K562 treated with DMSO at 1 percent for 24 hours (cell line): ENCODE data around the gene TASP1. TPM values are rescaled to one million over a fixed set of nuclear protein-coding genes. Genes with fewer than 3 reads are reported as not detected.

Experiments used
- total RNA-seq: library from RNA; unstranded; fragments of 300-600 nt; gene quantifications from 2 replicates; pipeline ENCODE4 v1.2.3, GENCODE V29; 2022; ENCODE audit warnings: low read depth; ENCODE audit not compliant: insufficient read depth

TASP1 gene, protein sequence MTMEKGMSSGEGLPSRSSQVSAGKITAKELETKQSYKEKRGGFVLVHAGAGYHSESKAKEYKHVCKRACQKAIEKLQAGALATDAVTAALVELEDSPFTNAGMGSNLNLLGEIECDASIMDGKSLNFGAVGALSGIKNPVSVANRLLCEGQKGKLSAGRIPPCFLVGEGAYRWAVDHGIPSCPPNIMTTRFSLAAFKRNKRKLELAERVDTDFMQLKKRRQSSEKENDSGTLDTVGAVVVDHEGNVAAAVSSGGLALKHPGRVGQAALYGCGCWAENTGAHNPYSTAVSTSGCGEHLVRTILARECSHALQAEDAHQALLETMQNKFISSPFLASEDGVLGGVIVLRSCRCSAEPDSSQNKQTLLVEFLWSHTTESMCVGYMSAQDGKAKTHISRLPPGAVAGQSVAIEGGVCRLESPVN
- 2.6 and 3.8 TPM in 2 replicates for total RNA-seq

DNA sequence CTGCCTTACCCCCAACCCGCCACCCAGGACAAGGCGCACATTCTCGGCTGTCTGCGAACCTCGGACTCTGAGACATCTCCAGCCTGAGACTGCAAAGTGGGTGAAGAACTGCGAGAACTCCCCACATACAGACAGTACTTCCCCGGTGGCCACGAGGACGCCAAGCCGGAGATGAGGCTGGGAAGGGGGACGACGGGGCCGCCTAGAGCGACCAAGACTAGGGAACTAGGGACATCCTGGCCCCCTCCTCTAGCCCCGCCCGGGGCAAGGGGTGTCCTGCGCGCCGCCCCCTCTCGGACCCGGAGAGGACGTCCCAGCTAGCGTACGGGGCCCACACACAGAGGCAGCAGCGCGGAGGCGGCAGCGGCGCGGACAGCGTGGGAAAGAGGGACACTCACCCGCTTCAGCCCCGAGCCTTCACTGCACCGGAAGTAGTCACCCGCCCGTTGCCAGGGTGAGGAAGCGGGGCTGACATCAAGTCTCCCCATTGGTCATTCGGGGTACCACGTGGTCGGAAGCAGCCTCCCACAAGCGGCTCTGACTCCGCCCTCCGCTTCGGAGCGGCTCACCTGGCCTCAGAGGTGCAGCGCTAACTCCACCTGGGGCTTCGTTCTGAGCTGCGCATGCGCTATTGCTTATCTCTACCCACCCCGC, at the start of gene TASP1:
Gene TASP1, minus strand, starts transcription at position 437 of the 654 bp plus-strand sequence. CDS start 8,854 bp downstream, outside the sequence.

Other genes starting within 250 kb of the TASP1 start
- 4.7 and 5.3 TPM in 2 replicates for gene ESF1, start 146.0 kb upstream of the TASP1 start, total RNA-seq
- gene NDUFAF5, start 146.1 kb upstream of the TASP1 start, total RNA-seq = 2.1 and 5.1 TPM in 2 replicates